NCI-H2171 (cell line): ENCODE data around the gene RYR2.
"Not testable (repeated sequence)": the region's sequence is repeated elsewhere in the genome, so short reads cannot be mapped to it uniquely, and the experiment has no call there.

ENCODE experiments used
- DNase-seq: peaks from one replicate; lab custom pipeline; 2025; lab: John Stamatoyannopoulos, UW

The RYR2 gene

DNA sequence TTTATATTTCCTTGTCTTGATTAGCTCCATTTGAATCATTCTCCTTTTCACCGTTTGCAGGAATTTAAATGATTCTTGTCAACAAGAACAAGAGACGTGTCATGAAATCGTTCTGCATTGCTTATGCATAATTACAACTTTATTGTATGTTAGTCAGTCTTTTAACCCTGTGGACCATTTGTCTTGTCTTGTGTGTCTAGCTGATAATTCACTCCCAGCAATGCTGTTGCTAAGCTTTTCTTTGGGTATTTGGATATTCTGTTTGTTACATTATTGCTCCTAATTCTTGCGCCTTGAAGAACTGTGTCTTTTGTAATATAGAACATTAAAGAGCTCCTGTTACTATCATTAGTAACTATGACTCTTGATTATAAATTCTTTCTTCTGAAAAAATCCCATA, 311.9 kb downstream of the RYR2 start:
- no peak for DNase-seq

DNA sequence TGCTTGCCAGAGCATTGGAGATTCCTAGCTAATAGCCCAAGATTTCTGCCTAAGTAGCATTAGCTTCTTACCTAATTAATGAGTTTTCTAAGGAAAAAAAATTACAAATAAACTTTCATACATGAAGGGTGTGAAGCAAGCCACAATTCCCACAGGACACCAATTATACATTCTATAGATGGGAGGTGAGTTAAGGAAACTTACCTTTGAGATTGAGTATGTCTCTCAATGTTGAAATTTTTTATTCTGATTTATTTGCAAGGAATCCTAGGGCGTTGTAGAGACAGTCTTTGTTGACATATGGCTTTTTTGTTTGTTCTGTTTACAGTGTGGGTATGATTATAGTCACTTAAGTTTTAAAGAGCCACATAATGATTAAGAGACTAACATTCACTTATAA, 313.0 kb downstream of the RYR2 start:
- DNase-seq = no peak

DNA sequence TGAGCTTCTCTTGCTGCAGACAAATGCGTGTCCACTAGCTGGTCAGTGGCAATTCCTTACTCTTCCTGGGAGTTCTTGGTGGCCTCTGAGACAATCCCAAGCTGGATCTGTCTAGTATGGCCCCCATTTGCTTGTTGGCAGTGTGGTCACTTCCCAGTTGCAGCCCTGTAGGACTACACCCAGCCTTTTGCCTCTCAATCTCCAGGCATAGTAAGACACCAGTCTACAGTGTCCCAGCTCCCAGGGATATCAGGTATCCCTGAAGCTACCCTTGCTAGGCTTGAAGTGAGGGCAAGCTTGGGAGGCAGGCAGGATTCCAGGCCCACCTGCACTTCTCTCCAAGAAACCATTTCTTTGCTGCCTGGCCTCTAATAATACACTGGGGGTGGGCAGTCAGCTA, 316.6 kb downstream of the RYR2 start:
- DNase-seq = no peak

DNA sequence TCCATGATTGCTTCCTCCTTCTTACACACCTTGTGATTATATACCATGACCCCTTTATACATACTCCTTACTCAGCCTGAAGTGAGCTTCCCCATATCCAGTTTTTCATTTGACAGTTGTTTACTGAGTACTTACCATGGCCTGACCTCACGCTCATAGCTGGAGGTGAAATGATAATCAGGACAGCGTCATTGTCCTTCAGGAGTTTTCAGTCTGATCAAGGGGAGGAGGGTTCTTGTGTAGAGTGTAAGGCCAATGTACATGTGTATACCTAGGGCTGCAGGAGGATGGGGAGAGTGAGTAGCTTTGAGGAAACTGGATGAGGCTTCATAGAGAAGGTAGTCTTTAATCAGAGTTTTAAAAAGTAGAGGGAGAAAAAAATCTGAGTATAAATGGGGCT, 325.8 kb downstream of the RYR2 start:
- no peak for DNase-seq

DNA sequence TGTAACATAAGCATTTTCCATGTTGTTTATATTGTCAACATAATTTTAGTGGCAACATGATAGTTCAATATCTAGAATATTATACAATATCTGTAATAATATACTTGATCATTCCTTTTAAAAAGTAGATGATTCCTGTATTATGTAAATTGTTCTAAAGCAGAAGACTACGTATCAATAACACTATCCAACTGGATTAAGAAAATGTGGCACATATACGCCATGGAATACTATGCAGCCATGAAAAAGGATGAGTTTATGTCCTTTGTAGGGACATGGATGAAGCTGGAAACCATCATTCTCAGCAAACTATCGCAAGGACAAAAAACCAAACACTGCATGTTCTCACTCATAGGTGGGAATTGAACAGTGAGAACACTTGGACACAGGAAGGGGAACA, 329.5 kb downstream of the RYR2 start:
- not testable (repeated sequence) for DNase-seq

DNA sequence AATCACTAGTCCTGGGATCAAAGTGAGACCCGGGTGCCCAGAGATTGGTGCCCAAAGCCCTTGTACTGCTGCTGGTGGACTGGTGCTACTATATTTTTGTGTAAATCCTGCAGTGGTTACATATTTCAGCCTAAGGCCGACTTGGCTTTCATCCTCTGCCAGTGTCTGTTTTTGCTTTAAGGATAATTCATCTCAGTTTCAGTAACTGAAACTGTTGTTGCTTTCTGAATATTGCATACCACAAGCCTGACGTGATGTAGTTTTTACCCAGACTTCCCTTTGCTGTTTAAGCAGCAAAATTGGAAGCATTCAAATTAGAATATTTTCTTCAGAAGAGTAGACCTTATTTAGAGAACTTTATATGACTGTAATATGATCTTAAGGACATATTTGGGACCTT, 341.8 kb downstream of the RYR2 start:
- no peak for DNase-seq

DNA sequence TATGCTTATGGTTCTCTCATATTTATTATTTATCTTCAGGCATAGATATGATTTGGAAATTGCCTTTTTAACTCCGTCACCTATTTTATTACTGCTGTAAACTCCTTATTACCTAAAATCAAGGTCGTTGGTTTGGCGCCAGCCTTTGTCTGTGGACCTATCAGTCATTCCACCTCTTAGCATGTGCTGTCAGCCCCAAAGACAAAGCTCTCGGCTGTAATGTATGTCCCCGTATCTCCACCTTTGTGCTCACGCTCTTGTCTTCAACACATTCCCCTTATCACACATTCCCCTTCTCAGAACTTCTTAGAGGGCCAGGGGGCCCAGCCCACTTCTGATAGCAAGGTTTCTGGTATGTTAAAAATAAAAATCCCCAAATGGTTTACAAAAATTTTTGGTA, 342.2 kb downstream of the RYR2 start:
- no peak for DNase-seq

DNA sequence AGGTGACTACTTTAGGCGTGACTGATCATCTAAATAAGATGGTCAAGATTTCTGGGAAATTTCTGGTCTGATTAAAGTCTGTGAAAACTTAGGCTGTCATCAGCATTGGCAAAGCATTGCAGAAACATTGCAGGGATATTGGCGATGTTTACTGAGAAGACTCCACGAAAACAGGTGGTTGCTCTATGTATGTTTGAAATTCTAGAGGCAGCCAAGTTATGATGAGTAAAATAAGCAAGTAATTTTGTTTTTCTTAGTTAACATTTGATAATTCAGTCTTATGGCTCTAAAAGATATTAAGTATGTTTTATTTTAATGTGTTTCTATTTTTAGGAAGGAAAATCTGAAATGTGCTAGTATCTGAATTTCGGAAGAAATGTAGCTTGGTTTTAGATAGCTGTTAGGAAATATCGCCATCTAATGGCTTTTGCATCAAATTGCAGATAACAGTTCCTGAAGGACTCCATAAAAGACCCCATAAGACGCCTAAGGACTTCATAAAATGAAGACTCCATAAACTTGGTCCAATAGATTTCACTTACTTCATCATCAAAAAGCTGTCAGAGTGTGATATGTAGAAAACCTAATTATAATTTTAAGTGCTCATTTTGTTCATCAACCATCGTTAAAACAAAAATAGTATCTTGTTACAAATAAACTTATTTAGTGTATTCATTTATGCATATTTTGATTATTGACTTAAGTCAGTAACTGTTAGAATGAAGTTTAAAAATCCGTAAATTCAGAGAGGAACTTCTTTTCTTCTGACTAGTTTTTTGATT, 344.6 kb downstream of the RYR2 start:
- DNase-seq = peak; percentile 28

DNA sequence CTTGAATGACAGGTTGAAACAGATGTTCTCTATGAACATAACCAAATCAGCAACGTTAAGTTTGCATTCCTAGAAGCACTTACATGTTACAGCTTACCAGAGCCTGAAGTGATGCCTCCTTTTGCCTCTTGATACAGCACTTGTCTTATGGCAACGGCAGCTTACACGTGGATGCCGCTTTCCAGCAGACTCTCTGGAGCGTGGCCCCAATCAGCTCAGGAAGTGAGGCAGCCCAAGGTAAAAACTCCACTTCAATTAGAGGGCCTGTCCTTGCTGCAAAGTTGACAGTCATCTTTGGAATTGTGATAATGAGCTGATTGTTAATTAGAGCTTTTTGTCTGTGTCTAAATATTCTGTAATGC, 345.1 kb downstream of the RYR2 start:
- DNase-seq = no peak

DNA sequence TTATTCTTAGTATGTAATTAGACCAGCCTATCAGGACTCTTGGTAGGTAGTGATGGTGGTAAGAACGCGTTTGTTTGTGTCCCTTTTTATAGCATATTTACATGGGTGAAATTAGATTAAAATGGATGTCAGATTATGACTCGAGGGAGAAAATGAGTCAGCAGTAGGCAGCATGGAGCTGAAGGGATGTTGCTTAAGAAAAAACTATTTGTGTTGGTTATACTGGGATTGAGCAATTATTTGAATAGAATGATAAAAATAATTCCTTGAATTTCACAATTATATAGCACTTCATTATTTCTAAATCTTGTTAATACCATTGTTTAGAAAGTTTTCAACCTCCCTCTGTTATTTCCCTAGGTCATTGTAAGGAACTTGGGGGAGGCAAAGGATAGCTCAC, 348.8 kb downstream of the RYR2 start:
- DNase-seq = no peak

DNA sequence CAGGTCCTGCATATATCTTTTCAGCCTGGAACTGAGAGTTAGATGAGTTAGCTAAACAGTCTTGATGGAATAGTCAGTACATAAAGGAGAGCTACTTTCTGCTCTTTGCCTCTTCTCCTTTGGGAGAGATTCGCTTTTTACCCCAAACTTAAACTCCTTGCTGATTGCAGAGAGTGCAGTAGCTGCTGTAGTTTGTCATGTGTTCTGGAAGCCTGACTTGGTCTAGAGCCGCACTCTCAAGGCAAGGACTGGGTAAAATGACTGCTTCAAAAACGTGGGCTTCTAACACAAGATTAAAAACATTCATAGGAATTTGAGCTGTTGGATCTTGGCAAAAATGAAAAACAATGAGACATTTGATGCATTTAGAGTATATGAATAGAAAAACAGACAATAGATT, 351.6 kb downstream of the RYR2 start:
- no peak for DNase-seq

DNA sequence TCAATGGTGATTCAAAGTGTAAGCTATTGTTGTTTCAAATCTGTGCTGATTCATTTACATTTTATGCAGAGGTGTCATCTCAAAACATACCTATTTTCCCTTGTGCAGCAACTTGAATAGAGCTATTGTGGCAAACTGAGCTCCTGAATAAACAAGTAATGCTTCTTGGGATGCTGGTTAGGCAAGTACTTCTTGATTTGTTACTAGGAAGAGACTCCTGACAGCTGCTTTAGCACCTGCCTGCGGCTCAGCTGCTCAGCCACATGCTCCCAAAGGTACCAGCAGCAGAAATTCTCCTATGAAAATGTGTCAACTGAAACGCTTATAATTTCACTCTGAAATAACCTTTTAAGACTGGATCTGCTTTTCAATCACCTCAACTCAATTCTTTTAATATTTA, 352.3 kb downstream of the RYR2 start:
- DNase-seq = peak; percentile 22

DNA sequence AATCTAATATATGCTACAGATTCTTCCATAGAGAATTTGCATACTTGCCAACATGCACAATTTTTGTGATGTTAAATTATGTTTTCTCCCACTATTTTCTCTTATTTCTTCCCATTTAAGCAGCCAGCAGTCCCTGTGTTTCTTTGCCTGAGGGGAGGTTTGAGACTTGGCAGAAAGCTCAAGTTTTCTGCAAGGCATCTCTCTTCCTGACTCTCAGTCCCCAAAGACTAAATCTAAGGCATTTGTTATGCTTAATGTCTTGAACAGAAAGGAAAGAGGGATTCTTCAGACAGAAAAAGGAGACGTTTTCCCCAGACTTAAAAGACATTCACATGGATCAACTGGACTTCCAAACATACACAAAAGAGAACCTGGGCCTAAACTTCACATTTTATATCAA, 354.4 kb downstream of the RYR2 start:
- DNase-seq = no peak

DNA sequence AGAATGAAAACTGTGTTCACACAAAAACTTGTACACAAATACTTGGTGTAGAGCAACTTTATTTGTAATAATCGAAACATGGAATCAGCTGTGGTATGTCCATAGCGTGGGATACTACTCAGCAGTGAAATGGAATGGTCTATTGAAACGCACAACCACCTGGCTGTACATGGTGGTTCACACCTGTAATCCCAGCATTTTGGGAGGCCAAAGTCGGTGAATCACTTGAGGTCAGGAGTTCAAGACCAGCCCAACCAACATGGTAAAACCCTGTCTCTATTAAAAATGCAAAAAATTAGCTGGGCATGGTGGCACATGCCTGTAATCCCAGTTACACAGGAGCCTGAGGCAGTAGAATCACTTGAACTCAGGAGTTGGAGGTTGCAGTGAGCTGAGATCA, 356.8 kb downstream of the RYR2 start:
- no peak for DNase-seq

DNA sequence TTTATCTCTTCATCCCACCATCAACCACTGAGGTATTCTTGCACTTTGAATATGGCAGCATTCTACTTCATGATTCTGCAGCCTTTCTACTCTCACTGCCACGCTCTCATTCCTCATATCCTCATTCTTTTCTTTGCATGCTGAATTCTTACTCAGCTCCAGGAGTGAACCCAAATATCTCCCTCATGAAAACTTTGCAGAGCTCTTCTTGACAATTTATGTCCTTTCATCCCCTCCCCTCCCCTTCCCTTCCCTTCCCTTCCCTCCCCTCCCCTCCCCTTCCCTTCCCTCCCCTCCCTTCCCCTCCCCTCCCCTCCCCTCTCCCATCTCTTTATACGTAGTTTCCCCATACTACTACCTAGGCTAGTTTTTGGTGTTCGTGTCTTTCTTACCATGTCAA, 363.9 kb downstream of the RYR2 start:
- DNase-seq = no peak

DNA sequence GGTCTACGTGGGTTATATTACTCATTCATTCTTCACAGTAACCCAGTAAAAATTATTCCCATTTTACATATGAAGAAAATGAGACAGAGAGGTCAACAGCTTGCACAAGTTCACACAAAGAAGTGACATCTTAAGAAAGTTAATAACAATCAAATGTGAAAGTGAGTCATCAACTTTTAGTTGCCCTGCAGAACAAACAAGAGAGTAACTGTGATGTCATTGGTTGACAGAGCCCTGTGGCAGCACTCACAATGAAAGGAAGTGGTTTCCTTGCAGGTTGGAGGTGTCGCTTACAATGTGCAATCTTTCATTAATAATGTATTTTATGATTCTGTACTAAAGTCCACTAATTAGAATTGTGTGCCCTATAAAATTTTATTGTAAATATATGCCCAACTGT, 369.6 kb downstream of the RYR2 start:
- no peak for DNase-seq

DNA sequence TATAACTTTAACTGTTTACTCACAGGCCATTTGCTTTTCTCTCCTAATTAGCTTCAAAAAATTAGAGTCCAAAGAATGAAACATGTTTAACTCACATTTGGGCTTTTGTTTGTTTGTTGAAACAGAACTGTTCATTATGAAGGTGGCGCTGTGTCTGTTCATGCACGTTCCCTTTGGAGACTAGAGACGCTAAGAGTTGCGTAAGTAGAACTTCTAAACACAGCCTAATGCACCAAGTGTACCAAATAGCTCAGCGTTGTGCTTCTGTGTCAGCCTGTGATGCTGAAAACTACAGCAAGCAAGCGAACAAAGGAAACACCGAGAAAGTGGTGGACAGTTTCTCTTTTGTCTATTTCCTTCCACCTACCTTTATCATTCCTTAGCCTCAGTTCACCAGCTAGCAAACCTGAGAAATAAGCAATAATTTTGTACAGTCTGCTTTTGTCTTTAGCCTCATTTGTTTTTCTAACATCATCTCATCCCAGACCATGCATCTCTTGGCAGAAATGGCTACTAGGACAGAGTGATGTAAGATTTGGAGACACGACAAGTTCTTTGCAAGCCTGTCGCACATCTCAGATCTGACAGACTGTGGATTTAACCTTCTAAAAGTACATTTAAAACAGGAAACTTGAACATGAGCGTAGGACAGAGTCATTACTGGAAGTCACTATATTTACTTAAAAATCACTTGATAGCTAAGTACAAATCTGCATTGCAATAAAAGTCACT, 375.1 kb downstream of the RYR2 start:
- no peak for DNase-seq

DNA sequence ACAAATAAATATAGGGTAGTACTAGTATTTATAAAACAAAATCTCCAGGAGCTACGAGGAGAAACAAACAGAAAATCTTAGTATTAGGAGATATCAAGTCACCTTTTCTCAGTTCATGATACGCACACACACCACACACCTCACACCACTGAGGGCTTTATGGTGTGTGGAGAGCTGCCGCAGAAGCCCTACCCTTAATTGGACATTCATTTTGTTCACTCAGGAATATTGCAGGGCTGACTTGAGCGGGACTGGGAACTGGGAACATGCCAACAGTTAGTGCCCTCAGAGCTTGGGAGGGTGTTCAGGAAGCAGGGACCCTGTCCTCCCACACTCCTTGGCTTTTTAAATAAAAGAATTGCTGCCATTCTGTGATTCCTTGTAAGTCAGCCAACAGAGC, 386.8 kb downstream of the RYR2 start:
- no peak for DNase-seq

DNA sequence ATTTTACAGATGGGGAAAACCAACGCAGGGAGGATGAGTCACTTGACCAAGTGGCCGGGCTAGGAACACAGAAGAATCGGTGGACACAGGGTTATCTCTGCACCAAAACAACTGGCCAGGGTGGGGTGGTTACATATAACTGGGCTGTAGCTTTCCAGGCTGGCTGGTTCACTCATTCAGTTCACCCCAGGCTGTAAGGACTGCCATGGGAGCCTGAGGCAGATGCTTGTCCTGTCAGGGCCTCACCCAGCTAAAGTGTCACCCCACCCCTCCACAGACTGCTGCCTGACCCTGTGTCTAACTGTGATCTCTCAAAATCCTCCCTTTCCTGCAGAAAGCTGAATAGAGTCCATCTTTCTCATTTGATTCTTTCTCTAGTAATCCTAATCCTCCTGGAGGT, 387.3 kb downstream of the RYR2 start:
- DNase-seq = no peak

DNA sequence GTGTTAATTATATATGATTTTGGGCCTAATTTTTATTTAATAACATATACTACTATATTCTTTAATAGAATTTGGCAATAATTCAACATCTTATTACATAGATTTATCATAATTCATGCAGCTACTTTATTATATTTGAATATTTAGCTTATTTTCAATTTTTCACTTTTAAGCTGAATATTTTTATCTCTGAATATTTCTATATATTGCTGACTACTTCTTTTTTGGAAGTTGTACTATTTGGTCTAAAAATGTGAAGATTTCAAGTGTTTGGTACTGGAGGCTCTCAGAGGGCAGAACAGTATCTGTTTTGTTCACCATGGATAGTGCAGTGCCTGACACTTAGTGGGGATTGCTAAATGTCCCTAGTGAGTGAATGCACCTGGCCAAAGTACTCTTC, 389.5 kb downstream of the RYR2 start:
- no peak for DNase-seq

DNA sequence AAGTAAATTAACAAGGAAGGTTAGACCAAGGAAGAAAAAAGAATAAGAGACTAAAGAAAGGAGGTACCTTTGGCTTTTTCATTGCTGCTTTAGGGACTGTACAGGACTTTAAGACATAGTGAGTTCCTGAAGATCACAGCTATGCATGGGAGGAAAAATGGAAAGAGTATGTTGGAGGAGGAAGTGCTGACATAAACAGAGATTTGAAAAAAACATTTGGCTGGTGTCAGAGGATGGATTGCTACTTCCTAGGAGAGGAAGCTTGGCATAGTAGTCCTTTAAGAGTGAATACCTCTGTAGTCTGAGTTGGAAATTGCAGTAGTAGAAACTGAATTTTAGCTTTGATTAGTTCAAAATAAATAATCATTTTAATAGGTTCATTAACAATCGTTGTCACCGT, 398.4 kb downstream of the RYR2 start:
- DNase-seq = no peak

DNA sequence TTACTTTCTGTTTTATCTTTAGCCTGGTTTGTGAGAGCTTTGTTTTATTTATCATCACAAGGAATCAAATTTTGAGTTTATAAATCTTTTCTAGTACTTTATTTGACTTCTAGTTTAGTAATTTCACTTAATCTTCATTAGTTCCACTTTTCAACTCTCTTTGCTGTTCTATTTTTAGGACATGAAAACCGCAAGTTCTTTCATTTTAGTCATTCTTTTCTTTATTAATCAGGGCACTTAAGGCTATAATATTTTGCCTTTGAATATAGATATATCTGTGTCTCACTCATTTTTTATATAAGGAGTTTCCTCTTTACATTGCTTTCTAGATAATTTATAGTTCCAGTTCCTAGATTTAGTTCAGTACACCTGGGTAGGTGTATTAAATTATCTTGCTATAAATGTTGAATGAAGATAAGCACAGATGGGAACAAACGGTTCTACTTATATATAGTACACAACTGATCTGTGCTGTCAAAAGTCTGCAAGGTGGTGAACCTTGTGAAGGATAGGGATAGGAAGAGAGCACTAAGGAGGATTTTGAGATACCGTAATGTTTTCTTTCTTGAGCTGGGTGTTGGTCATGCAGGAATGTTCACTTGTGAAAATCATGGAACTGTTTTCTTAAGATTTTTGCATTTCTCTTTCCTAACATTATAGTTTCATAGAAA, 402.3 kb downstream of the RYR2 start:
- no peak for DNase-seq

DNA sequence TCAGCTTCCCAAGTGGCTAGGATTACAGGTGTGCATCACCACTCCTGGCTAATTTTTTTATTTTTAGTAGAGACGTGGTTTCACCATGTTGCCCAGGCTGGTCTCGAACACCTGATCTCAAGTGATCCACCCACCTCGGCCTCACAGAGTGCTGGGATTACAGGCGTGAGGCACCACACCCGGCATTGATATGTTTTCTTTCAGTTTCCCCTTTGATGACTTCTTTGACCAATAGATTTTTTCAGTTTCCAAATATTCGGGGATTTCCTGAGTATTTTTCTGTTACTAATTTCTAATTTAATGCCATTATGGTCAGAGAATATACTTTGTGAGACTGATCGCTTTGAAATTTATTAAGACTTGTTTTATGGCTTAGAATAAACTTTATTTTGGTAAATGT, 406.1 kb downstream of the RYR2 start:
- no peak for DNase-seq
